GM18907 (cell line): ENCODE results near the gene TPM2.

Source experiments
- ATAC-seq: cut with Tn5 transposase; IDR thresholded peaks from one replicate; pipeline ENCODE4 v1.9.1; 2021; ENCODE audit warnings: mild to moderate bottlenecking, moderate library complexity; ENCODE audit not compliant: unreplicated experiment

Gene TPM2

GRCh38 chr9:35696520-35697215 is 6.9 kb upstream of the TPM2 start:
- peak; percentile 74 for ATAC-seq

GRCh38 chr9:35695943-35696401 is 6.2 kb upstream of the TPM2 start:
- no peak for ATAC-seq

DNA sequence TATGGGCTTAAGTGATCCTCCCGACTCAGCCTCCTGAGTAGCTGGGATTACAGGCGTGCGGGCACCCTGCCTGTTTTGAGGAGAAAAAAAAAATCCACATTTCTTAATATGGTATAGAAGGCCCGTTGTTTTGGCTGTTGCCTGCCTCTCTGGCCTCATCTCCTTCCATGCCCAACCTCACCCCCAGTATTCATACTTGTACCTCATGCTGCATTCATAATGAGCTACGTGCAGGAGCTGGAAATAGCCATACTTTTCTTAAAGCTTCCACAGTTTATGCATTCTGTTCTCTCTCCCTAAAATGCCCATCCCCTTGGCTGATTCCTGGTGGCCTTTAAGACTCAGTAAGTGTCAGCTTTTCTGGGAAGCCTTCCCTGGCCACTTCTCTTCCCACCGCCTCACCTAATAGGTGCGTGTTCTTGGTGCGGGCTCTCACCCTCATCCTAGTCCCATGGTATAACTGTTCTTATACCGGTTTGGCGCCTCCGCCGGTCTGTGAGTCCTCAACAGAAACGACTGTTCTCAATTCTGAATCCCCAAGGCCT is 2.1 kb upstream of the TPM2 start:
- ATAC-seq: no peak

DNA sequence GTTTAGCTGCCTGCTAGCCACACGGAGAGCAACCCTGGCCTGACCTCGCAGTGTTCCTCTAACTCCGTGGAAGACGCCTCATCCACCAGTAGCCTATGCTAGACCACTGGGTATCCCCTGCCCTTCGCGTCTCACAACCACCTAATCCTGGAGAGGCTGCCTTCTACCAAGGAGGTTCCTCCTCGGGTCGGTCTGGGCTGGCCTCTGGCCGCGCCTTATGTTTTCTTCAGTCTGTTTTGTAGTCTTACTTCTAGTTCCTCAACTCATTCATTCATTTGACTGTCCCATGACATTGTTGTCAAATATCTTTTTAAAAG is 1.6 kb upstream of the TPM2 start:
- ATAC-seq: no peak

DNA sequence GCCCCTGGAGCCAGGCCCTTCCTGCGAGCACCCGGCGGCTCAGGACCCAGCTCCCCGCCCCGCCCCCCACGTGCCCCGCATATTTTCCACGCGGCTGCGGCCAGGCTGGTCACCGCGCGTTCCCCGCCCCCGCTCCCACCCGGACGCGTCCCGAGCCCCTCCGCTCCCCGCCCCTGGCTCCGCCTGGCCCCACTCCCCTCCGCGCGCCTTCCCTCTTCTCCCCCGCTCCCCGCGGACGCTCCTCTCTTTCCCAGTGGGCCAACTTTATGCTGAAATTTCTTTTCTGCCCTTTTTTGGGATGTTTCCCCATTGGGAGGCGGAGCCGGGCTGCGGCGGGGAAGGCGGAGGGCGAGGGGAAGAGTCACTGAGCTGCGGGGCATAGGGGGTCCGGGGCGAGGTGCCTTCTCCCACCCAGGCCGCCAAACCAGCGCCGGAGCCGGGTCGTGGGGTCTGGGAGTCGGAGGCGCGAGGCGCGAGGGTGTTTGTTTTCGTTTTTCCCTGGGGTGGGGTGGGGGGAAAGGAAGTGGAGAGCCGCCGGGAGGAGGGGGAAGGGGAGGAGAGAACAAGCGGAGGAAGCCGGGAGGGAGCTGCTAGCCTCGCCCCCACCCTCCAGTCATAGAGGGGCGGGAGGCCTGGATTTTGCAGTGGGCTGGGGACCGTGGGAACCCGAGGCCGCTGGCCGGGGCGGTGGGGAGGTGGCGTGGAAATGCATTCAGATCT is 1.0 kb upstream of the TPM2 start:
- no peak for ATAC-seq

- ATAC-seq: no peak
Measured at GRCh38 chr9:35690294-35690613, 529 bp upstream of the TPM2 start.

DNA sequence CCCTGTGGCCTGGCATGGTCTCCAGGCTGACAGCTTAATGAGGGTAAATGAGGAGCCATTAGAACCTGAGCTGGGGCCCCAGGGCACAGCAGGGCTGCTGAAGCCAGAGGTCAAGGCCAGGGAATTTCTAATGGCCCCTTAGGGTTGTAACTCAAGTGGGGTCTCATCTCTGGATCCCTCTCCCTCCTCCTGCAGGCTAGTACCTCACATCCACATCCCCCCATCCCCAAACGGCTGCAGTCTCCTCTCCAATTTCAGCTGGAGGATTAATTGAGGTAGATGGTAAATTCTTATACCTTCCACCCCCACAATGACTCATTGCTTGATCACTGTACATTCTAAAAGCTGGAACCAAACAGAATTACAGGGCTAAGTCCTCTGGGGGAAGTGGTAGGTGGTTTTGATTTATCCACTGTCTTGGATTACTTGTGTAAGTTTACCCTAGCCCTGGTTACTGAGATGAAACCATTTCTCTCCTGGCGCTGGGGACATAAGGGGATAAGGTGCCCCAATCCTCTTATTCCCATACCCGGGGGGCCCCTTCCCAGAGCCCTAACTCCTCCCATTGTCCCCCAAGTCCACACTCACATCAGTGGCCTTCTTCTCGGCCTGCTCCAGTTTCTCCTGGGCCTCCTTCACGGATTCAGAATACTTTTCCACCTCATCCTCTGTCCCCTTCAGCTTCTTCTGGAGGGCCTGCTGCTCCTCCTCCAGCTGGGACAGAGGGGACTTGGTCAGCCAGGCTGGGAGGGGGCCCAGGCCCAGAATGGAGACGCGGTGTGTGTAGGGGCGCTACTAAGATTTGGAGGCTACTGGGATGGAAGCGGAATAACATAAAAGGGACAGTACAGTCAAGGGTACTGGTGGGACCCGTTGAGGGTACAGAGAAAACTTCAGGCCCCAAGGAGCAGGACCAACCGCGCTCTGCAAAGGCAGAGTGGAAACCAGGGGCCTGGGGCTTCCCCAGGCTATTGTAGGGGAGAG is 875 bp downstream of the TPM2 start:
- no peak for ATAC-seq

DNA sequence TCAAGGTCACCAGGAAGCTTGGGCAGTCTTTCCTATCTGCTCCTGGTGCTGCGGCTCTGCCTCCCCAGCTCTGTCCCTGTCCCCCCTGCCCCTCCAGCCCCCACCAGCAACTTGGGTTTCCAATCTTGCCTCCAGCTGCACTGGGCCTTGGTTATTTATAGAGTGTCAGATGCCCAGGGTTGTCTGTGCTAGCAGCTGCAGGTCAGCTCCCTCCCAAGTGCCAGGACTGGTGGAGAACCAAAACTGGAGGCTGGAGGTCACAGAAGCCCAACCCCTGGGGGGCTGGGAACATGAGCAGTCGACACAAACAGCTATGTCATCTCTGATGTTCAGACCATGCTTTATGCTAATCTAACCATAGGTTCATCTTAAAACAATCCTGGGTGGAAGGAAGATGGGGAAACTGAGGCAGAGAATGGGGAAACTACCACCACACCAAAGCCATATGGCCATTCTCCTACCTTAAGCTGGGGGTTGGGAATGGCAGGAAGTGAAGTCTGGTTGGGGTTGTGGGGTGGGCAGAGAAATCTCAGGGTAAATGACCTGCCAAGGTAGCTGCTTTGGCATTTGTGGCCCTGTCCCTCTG is 1.7 kb downstream of the TPM2 start:
- ATAC-seq: no peak

DNA sequence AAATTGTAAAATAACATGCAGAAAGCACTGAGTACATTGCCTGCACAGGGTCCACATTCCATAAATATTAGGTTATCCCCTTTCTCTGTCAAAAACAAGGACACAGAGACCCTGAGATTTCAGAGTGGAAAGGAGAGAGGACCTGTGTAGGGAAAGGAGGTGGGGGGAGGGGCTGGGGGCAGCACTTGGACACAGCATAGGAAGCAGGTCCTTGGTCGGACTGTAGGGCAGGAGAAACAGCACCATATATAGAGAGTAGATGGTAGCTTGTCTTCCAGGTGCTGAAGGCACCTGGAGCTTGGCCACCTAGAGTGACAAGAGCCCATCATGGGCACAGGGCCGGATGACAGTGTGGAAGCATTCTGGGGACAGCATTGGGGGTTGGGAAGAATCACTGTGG is 2.4 kb downstream of the TPM2 start:
- no peak for ATAC-seq

GRCh38 chr9:35686222-35687203 is 3.2 kb downstream of the TPM2 start:
- no peak for ATAC-seq

DNA sequence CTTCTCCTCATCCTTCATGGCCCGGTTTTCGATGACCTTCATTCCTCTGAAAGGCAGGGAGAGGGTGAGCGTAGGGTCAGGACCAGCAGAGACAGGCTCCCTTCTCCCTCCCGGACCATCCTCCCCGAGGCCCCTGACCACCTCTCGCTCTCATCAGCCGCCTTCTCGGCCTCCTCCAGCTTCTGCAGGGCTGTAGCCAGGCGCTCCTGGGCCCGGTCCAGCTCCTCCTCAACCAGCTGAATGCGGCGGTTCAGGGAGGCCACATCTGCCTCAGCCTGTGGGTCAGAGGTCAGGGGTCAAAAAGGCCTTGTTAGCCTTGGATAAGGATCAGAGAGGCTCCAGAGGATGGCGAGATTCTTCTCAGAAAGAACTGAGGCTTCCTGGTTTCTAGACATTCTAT is 4.2 kb downstream of the TPM2 start:
- ATAC-seq: no peak

DNA sequence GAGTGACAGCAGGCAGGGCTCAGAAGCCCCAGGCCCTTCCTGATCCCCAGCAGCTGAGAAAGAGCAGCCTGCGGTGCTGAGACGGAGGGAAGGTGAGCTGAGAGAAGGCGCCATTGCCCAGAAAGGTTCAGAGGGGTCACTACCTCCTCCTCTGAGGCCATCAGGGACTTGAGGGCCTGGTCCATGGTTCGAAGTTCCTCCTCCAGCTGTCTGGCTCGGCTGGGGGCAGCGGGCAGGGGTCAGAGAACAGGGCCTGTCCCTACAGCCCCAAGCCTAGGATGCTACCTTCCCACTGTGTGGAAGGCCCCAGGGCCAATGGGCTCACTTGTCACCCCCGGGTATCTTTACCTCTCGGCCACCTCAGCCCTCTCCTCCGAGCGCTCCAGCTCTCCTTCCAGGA is 4.8 kb downstream of the TPM2 start:
- no peak for ATAC-seq

- ATAC-seq: no peak
Measured at GRCh38 chr9:35683323-35683722, 6.4 kb downstream of the TPM2 start.

DNA sequence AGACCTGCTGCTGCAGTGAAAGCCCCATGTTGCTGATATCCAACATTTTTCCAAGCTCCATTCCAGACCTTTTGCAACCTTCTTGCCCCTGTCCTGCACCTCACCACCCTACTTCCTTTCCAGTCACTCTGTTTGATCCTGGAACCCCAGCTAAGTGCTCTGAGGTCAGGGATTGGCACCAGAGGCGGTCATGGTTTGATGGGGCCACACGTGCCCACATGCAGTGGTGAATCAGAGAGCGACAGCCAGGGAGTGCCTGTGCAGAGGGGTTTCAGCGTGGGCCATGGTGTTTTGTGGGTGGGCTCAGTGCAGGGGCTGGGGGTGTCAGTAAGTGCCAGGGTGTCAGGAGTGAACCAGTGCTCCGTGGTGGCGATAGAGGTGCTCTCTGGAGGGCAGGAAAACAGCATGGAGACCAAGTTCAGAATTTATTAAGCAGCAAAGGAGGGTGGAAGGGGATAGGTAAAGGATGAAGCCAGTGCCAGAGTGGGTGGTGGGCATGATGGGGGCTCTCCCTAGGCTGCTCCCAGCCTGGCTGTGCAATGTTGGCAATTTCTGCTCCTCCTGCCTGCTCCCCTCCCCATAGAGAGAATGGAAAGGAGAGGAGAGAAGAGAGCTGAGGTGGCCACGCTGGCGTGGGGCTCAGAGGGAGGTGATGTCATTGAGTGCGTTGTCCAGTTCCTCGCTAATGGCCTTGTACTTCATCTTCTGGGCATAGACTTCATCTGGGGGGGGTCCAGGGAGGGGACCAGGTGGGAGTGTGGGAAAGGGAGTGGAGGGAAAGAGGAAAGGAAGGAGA is 7.0 kb downstream of the TPM2 start:
- ATAC-seq: no peak

- no peak for ATAC-seq
Measured at GRCh38 chr9:35682051-35682450, 7.7 kb downstream of the TPM2 start.

DNA sequence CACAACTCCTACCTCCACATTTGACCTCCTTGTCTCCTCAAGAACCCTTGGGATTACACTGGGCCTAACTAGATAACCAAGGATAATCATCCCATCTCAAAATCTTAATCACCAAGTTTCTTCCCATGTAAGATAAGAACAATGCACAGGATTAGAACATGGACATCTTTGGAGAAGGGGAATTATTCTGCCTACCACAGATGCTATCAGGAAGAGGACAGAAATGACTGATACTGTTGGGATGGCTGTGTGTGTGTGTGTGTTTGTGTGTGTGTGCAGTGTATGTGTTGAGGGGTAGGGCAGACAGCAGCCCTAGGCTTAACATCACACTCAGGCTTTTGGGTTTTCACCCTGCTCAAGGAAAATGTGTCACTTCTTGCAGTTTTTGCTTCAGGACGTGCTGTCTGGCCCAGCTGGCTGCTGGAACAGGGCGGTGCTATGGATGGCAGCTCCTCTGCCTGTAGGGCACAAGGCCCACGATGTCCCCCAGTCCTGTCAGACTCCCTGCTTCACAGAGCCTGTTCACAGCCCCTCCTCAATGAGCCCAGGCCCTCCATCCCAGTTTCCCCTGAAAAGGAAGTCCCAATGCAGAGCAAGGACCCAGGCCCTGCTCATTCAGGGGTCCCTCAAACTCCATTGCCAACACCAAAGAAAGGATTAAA is 8.3 kb downstream of the TPM2 start:
- no peak for ATAC-seq

DNA sequence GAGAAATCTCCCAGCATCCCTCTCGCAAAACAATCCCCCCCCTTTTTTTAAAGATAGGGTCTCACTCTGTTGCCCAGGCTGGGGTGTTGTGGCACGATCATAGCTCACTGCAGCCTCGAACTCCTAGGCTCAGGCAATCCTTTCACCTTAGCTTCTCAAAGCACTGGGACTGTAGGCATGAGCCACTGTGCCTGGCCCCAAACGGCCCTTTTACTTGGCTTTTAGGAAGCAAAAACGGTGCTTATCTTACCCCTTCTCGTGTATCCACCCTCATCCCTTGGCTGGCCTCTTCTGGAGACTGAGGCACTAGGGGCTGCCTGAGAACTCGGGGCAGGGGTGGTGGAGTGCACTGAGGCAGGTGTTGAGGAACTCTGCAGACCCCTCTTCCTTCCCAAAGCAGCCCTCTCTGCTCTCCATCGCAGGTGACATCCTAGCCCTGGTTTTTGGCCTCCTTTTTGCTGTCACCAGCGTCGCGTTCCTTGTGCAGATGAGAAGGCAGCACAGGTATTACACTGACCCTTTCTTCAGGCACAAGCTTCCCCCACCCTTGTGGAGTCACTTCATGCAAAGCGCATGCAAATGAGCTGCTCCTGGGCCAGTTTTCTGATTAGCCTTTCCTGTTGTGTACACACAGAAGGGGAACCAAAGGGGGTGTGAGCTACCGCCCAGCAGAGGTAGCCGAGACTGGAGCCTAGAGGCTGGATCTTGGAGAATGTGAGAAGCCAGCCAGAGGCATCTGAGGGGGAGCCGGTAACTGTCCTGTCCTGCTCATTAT is 9.2 kb downstream of the TPM2 start:
- peak; percentile 59 for ATAC-seq
